Panc1 (cell line): ENCODE measurements around the gene TMEM132E. TPM values are rescaled to one million over a fixed set of nuclear protein-coding genes. Genes with fewer than 3 reads are reported as not detected.

Experiments used
- ATAC-seq: fragments of 200-7000 bp; cut with Tn5 transposase; 2 replicates; pipeline ENCODE4 v1.9.1; 2020; ENCODE audit warnings: mild to moderate bottlenecking, moderate library complexity
- BruUV-seq: library from RNA; stranded (reverse); fragments of 400-500 nt; replicated peaks from 2 replicates; lab custom pipeline; 2021; lab: Mats Ljungman, UMichigan
- CTCF ChIA-PET: fragments of 300-600 bp; sonication (Branson Sonifier 250); formaldehyde crosslinking; loops from one replicate; lab custom pipeline; 2022; ENCODE audit warnings: antibody characterized with exemption; lab: Charles Lee
- POLR2A ChIA-PET: fragments of 300-600 bp; sonication (Branson Sonifier 250); formaldehyde crosslinking; loops from one replicate; lab custom pipeline; 2022; ENCODE audit warnings: antibody characterized with exemption; lab: Charles Lee
- DNase-seq: peaks from one replicate; pipeline ENCODE4 v3.0.0-alpha.2; 2010; ENCODE audit warnings: low read depth, low spot score
- H3K27ac ChIP-seq: 2 replicates; pipeline ENCODE4 v1.5.1; 2011; ENCODE audit warnings: mild to moderate bottlenecking, low read length, inconsistent platforms
- H3K27me3 ChIP-seq: fragments of 200-500 bp; sonication (Bioruptor generic); 2 replicates; pipeline ENCODE4 v1.6.0; 2014; ENCODE audit warnings: low read length, inconsistent platforms; ENCODE audit not compliant: control insufficient read depth, insufficient read depth
- H3K36me3 ChIP-seq: fragments of 200-500 bp; sonication (Bioruptor generic); 2 replicates; pipeline ENCODE4 v1.5.1; 2014; ENCODE audit warnings: inconsistent platforms, mild to moderate bottlenecking, low read length, moderate library complexity; ENCODE audit not compliant: control insufficient read depth, insufficient read depth
- H3K4me1 ChIP-seq: 2 replicates; pipeline ENCODE4 v1.5.1; 2011; ENCODE audit warnings: inconsistent platforms, mild to moderate bottlenecking, low read length, moderate library complexity; ENCODE audit not compliant: control insufficient read depth, insufficient read depth
- H3K4me3 ChIP-seq, 2 experiments: 2 replicates each; pipeline ENCODE4 v1.5.1; 2011 to 2012; ENCODE audit warnings: low read depth in 2 of 2, low read length in 2 of 2, mild to moderate bottlenecking in 2 of 2, inconsistent platforms in 1 of 2, moderate library complexity in 1 of 2
- H3K9me3 ChIP-seq: fragments of 200-500 bp; sonication (Bioruptor generic); 2 replicates; pipeline ENCODE4 v1.5.1; 2014; ENCODE audit warnings: low read depth, mild to moderate bottlenecking, inconsistent platforms, low read length, moderate library complexity; ENCODE audit not compliant: control insufficient read depth, insufficient read depth
- POLR2AphosphoS5 ChIP-seq: IDR thresholded peaks from 2 replicates; pipeline ENCODE4 v1.6.1; 2012; ENCODE audit warnings: mild to moderate bottlenecking, low read depth, low read length, moderate library complexity
- SIN3A ChIP-seq: IDR thresholded peaks from 2 replicates; pipeline ENCODE4 v1.6.1; 2012; ENCODE audit warnings: low read depth, mild to moderate bottlenecking, low read length, moderate library complexity, borderline replicate concordance; ENCODE audit not compliant: insufficient read depth
- TCF7L2 ChIP-seq: IDR thresholded peaks from 2 replicates; pipeline ENCODE4 v1.6.1; 2011; ENCODE audit warnings: mild to moderate bottlenecking, low read depth, low read length, inconsistent platforms
- in situ Hi-C: cut with HindIII; loops from 2 replicates; pipeline ENCODE4 v1.10.0; 2016; ENCODE audit warnings: low sequenced_read_pairs, low pct_unique_long_range_greater_than_20kb
- intact Hi-C: fragments of 100-400 bp; cut with micrococcal nuclease; formaldehyde crosslinking; loops from one replicate; pipeline ENCODE4 v1.10.0; 2022; ENCODE audit not compliant: unreplicated experiment
- total RNA-seq: library from RNA; stranded (reverse); gene quantifications from one replicate; pipeline ENCODE4 v1.2.1, GENCODE V29; 2021; ENCODE audit not compliant: unreplicated experiment
- TF ChIP-seq, protein P1 (sequence below), 2 experiments: IDR thresholded peaks; 2 replicates each; pipeline ENCODE4 v1.6.1; 2011 to 2012; ENCODE audit warnings: low read depth in 2 of 2, control low read depth in 1 of 2, low read length in 1 of 2, mild to moderate bottlenecking in 1 of 2, moderate library complexity in 1 of 2; ENCODE audit not compliant: insufficient read depth in 1 of 2
- TF ChIP-seq, protein P2 (sequence below): fragments of 450-650 bp; IDR thresholded peaks from 2 replicates; pipeline ENCODE4 v1.5.1; 2017; ENCODE audit warnings: mild to moderate bottlenecking

TMEM132E gene
- total RNA-seq, 1 experiment from 2014 or later = not detected

DNA sequence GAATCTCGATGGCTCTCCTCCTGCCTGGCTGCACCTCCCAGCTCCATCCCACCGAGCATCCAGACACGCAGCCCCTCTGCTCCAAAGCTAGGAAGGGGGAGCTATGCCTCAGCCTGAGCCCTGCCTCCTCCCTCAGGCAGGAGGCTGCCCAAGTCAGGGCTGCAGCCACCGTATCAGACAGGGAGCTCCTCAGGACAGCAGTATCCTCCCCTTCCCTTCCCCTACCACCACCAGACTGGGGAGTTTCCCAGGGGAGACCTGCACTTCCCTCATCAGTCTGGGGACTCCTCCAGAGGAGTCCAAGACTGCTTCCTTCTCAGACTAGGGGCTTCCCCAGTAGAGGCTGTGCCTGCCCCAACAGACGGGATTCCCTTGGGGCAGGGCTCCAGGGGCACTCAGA is 17.5 kb downstream of the TMEM132E start:
- H3K4me3 ChIP-seq = no peak overlapping the region
- no TSS peak for BruUV-seq
- no peaks in the 10 kb centered on the region; the same call in 1 of the 2 replicates for H3K27me3 ChIP-seq
- intact Hi-C loops (no loop called here), in situ Hi-C loops (no loop called here)
- ATAC-seq (no peak), DNase-seq (no peak)
- POLR2A ChIA-PET = no interaction called here
- H3K27ac ChIP-seq = no peak overlapping the region
- CTCF ChIA-PET = interaction anchor here (0.6 kb wide), 1 partner anchor 402 kb away, joined by 4 read pairs; no protein-coding TSS in a partner anchor
- TF ChIP-seq SIN3A = no peak
- TF ChIP-seq, protein P1, sequence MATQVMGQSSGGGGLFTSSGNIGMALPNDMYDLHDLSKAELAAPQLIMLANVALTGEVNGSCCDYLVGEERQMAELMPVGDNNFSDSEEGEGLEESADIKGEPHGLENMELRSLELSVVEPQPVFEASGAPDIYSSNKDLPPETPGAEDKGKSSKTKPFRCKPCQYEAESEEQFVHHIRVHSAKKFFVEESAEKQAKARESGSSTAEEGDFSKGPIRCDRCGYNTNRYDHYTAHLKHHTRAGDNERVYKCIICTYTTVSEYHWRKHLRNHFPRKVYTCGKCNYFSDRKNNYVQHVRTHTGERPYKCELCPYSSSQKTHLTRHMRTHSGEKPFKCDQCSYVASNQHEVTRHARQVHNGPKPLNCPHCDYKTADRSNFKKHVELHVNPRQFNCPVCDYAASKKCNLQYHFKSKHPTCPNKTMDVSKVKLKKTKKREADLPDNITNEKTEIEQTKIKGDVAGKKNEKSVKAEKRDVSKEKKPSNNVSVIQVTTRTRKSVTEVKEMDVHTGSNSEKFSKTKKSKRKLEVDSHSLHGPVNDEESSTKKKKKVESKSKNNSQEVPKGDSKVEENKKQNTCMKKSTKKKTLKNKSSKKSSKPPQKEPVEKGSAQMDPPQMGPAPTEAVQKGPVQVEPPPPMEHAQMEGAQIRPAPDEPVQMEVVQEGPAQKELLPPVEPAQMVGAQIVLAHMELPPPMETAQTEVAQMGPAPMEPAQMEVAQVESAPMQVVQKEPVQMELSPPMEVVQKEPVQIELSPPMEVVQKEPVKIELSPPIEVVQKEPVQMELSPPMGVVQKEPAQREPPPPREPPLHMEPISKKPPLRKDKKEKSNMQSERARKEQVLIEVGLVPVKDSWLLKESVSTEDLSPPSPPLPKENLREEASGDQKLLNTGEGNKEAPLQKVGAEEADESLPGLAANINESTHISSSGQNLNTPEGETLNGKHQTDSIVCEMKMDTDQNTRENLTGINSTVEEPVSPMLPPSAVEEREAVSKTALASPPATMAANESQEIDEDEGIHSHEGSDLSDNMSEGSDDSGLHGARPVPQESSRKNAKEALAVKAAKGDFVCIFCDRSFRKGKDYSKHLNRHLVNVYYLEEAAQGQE (IDR thresholded peaks at IDR 0.05; ENCODE audit: insufficient read depth in 1 of 2, low read depth in 2 of 2, low read length in 1 of 2) = no peak
- TF ChIP-seq, protein P2, sequence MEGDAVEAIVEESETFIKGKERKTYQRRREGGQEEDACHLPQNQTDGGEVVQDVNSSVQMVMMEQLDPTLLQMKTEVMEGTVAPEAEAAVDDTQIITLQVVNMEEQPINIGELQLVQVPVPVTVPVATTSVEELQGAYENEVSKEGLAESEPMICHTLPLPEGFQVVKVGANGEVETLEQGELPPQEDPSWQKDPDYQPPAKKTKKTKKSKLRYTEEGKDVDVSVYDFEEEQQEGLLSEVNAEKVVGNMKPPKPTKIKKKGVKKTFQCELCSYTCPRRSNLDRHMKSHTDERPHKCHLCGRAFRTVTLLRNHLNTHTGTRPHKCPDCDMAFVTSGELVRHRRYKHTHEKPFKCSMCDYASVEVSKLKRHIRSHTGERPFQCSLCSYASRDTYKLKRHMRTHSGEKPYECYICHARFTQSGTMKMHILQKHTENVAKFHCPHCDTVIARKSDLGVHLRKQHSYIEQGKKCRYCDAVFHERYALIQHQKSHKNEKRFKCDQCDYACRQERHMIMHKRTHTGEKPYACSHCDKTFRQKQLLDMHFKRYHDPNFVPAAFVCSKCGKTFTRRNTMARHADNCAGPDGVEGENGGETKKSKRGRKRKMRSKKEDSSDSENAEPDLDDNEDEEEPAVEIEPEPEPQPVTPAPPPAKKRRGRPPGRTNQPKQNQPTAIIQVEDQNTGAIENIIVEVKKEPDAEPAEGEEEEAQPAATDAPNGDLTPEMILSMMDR = no peak
- no peak for TF ChIP-seq POLR2AphosphoS5
- no peak for TF ChIP-seq TCF7L2
- H3K4me1 ChIP-seq = no peaks in the 10 kb centered on the region
- H3K36me3 ChIP-seq = no peaks in the 10 kb centered on the region
- no peaks in the 10 kb centered on the region for H3K9me3 ChIP-seq

GRCh38 chr17:34598161-34598776 is 18.9 kb downstream of the TMEM132E start:
- no peak overlapping the region for H3K4me3 ChIP-seq
- no peaks in the 10 kb centered on the region for H3K36me3 ChIP-seq
- TF ChIP-seq POLR2AphosphoS5 (no peak), SIN3A (no peak)
- ATAC-seq (no peak), DNase-seq (no peak)
- intact Hi-C loops = no loop called here
- no peaks in the 10 kb centered on the region; the same call in 1 of the 2 replicates for H3K27me3 ChIP-seq
- no TSS peak for BruUV-seq
- H3K27ac ChIP-seq = no peak overlapping the region
- ChIA-PET POLR2A (no interaction called here), CTCF (no interaction called here)
- H3K4me1 ChIP-seq = no peaks in the 10 kb centered on the region
- in situ Hi-C loops = no loop called here
- H3K9me3 ChIP-seq = no peaks in the 10 kb centered on the region

- no peak overlapping the region for H3K27ac ChIP-seq
- no peaks in the 10 kb centered on the region for H3K9me3 ChIP-seq
- POLR2A ChIA-PET = no interaction called here
- ATAC-seq = no peak
- DNase-seq = no peak
- no TSS peak for BruUV-seq
- in situ Hi-C loops (no loop called here), intact Hi-C loops (no loop called here)
- no peaks in the 10 kb centered on the region; the same call in 1 of the 2 replicates for H3K27me3 ChIP-seq
- H3K4me3 ChIP-seq = no peak overlapping the region
- no peaks in the 10 kb centered on the region for H3K36me3 ChIP-seq
- TF ChIP-seq POLR2AphosphoS5 (no peak), TCF7L2 (no peak), SIN3A (no peak)
- TF ChIP-seq, protein P2 = no peak
- TF ChIP-seq, protein P1 (IDR thresholded peaks at IDR 0.05; ENCODE audit: insufficient read depth in 1 of 2, low read depth in 2 of 2, low read length in 1 of 2) = no peak
- CTCF ChIA-PET = no interaction called here
- no peaks in the 10 kb centered on the region for H3K4me1 ChIP-seq
Observed at GRCh38 chr17:34601416-34601815, 22.0 kb downstream of the TMEM132E start.
